Measurements from ENCODE around the gene CXorf66.
"Not testable (repeated sequence)": the region's sequence is repeated elsewhere in the genome, so short reads cannot be mapped to it uniquely, and the experiment has no call there.

The CXorf66 gene

GRCh38 chrX:139965421-139965820, at the start of gene CXorf66:
CXorf66 (minus strand) TSS chrX:139965521; CDS start chrX:139965496, 25 bp downstream.
- DNase-seq = no peak

GRCh38 chrX:139982856-139983255, 17.5 kb upstream of the CXorf66 start:
- DNase-seq = no peak

GRCh38 chrX:139974471-139974870, 9.2 kb upstream of the CXorf66 start:
- no peak for DNase-seq

GRCh38 chrX:139972629-139973624, 7.6 kb upstream of the CXorf66 start:
- DNase-seq = no peak

- DNase-seq = no peak
Measured at GRCh38 chrX:139972113-139972512, 6.8 kb upstream of the CXorf66 start.

- no peak for DNase-seq
Measured at GRCh38 chrX:139971394-139971749, 6.1 kb upstream of the CXorf66 start.

GRCh38 chrX:139969286-139969685, 4.0 kb upstream of the CXorf66 start:
- no peak for DNase-seq

GRCh38 chrX:139967750-139968149, 2.4 kb upstream of the CXorf66 start:
- no peak for DNase-seq

GRCh38 chrX:139967300-139967699, 2.0 kb upstream of the CXorf66 start:
- DNase-seq = no peak

GRCh38 chrX:139966159-139966558, 838 bp upstream of the CXorf66 start:
- not testable (repeated sequence) for DNase-seq

GRCh38 chrX:139961091-139961490, 4.2 kb downstream of the CXorf66 start:
- not testable (repeated sequence) for DNase-seq

GRCh38 chrX:139949703-139950102, 15.6 kb downstream of the CXorf66 start:
- no peak for DNase-seq

- DNase-seq = no peak
Measured at GRCh38 chrX:139945075-139945474, 20.2 kb downstream of the CXorf66 start.

GRCh38 chrX:139936259-139936658, 29.1 kb downstream of the CXorf66 start:
- DNase-seq = no peak

- no peak for DNase-seq
Measured at GRCh38 chrX:139933904-139934303, 31.4 kb downstream of the CXorf66 start.

GRCh38 chrX:139932901-139933796, 32.2 kb downstream of the CXorf66 start, which contains the start of gene ATP11C:
ATP11C (minus strand) TSS chrX:139933053; CDS start chrX:139932042, 1,011 bp downstream.
- DNase-seq = no peak

GRCh38 chrX:139932073-139932900, 33.0 kb downstream of the CXorf66 start:
- DNase-seq = no peak

GRCh38 chrX:139931646-139932072, 33.7 kb downstream of the CXorf66 start:
- no peak for DNase-seq

GRCh38 chrX:139930916-139931645, 34.2 kb downstream of the CXorf66 start:
- DNase-seq = no peak

GRCh38 chrX:139930401-139930800, 34.9 kb downstream of the CXorf66 start:
- no peak for DNase-seq

- no peak for DNase-seq
Measured at GRCh38 chrX:139929876-139930275, 35.4 kb downstream of the CXorf66 start.

GRCh38 chrX:139924696-139925095, 40.6 kb downstream of the CXorf66 start:
- DNase-seq = no peak

All from SHP77 treated with DMSO at 0.1 percent for 48 hours (cell line).